SW 1271 (cell line): Measurements from ENCODE around the gene JMJD1C.
"Not testable (repeated sequence)": the region's sequence is repeated elsewhere in the genome, so short reads cannot be mapped to it uniquely, and the experiment has no call there.

ENCODE experiments used
- DNase-seq, 2 experiments: peaks; one replicate each; lab custom pipeline; 2025; lab: John Stamatoyannopoulos, UW

The JMJD1C gene

GRCh38 chr10:63363951-63364350 lies 101.8 kb downstream of the JMJD1C start:
- no peak for DNase-seq

- DNase-seq = no peak
These were observed 110.1 kb downstream of the JMJD1C start for GRCh38 chr10:63355682-63356081.

GRCh38 chr10:63352976-63353375 lies 112.8 kb downstream of the JMJD1C start:
- DNase-seq = no peak

- DNase-seq = no peak
These were observed 117.4 kb downstream of the JMJD1C start for GRCh38 chr10:63348245-63348850.

GRCh38 chr10:63346015-63346441 lies 119.7 kb downstream of the JMJD1C start:
- DNase-seq = no peak

- DNase-seq = no peak
These were observed 121.5 kb downstream of the JMJD1C start for GRCh38 chr10:63344269-63344668.

GRCh38 chr10:63343476-63343875 lies 122.3 kb downstream of the JMJD1C start:
- no peak for DNase-seq

- DNase-seq = not testable (repeated sequence)
These were observed 126.1 kb downstream of the JMJD1C start for GRCh38 chr10:63339640-63340039.

GRCh38 chr10:63337455-63338251 lies 128.1 kb downstream of the JMJD1C start:
- DNase-seq = no peak

GRCh38 chr10:63331586-63331985 lies 134.2 kb downstream of the JMJD1C start:
- DNase-seq = no peak

- DNase-seq = no peak
These were observed 141.3 kb downstream of the JMJD1C start for GRCh38 chr10:63324495-63324854.

GRCh38 chr10:63323701-63324494 lies 141.9 kb downstream of the JMJD1C start:
- no peak for DNase-seq

GRCh38 chr10:63320683-63321082 lies 145.1 kb downstream of the JMJD1C start:
- no peak for DNase-seq

- DNase-seq = no peak
These were observed 146.5 kb downstream of the JMJD1C start for GRCh38 chr10:63319231-63319630.

GRCh38 chr10:63318491-63318890 lies 147.3 kb downstream of the JMJD1C start:
- no peak for DNase-seq

- no peak for DNase-seq
These were observed 151.8 kb downstream of the JMJD1C start for GRCh38 chr10:63314020-63314419.

GRCh38 chr10:63313066-63313717 lies 152.6 kb downstream of the JMJD1C start:
- DNase-seq = no peak

- no peak for DNase-seq
These were observed 157.1 kb downstream of the JMJD1C start for GRCh38 chr10:63308628-63309027.

- DNase-seq = no peak
These were observed 161.6 kb downstream of the JMJD1C start for GRCh38 chr10:63304146-63304545.

GRCh38 chr10:63300801-63301200 lies 165.0 kb downstream of the JMJD1C start:
- no peak for DNase-seq

GRCh38 chr10:63297941-63298340 lies 167.8 kb downstream of the JMJD1C start:
- no peak for DNase-seq

- DNase-seq = no peak
These were observed 171.0 kb downstream of the JMJD1C start for GRCh38 chr10:63294781-63295180.
